Ectodermal cell (in vitro differentiated cells): Measurements from ENCODE around the gene APOA4.
"Not testable (repeated sequence)": the region's sequence is repeated elsewhere in the genome, so short reads cannot be mapped to it uniquely, and the experiment has no call there.

Experiments used
- H3K27ac ChIP-seq: 2 replicates; pipeline ENCODE4 v1.7.0; 2013; ENCODE audit warnings: mild to moderate bottlenecking, low read depth, low read length; ENCODE audit not compliant: insufficient read depth, poor library complexity, severe bottlenecking
- H3K27me3 ChIP-seq: 2 replicates; pipeline ENCODE4 v1.7.0; 2013; ENCODE audit warnings: mild to moderate bottlenecking, low read length; ENCODE audit not compliant: insufficient read depth, control insufficient read depth, poor library complexity, severe bottlenecking
- H3K36me3 ChIP-seq: one replicate; pipeline ENCODE4 v1.7.0; 2013; ENCODE audit warnings: low read length; ENCODE audit not compliant: control insufficient read depth, insufficient read depth
- H3K4me1 ChIP-seq: one replicate; pipeline ENCODE4 v1.7.0; 2013; ENCODE audit warnings: low read length; ENCODE audit not compliant: control insufficient read depth, insufficient read depth
- H3K4me3 ChIP-seq: 2 replicates; pipeline ENCODE4 v1.7.0; 2013; ENCODE audit warnings: low read depth, low read length, control low read depth; ENCODE audit not compliant: insufficient read depth
- H3K9me3 ChIP-seq: 2 replicates; pipeline ENCODE4 v1.7.0; 2013; ENCODE audit warnings: mild to moderate bottlenecking, low read length, moderate library complexity; ENCODE audit not compliant: control insufficient read depth
- WGBS, 2 experiments: methylation state at CpG; one replicate each; pipeline ENCODE4 v1.1.7; 2013; ENCODE audit warnings: missing lambda C conversion rate in 2 of 2; 5-methylcytosine and 5-hydroxymethylcytosine counted together

The APOA4 gene

GRCh38 chr11:116838321-116839084 lies 15.4 kb upstream of the APOA4 start:
- 91 to 93% methylated on average over 6 of the region's 6 CpGs for WGBS, 2 experiments
- no peaks in the 10 kb centered on the region for H3K36me3 ChIP-seq
- H3K9me3 ChIP-seq, result no peaks in the 10 kb centered on the region
- H3K4me3 ChIP-seq, result no peak overlapping the region
- no peak overlapping the region for H3K27ac ChIP-seq
- H3K27me3 ChIP-seq, result peaks cover 12% of the 10 kb centered on the region
- H3K4me1 ChIP-seq, result peaks cover 23% of the 10 kb centered on the region

GRCh38 chr11:116837231-116838091 lies 14.4 kb upstream of the APOA4 start, which contains the start of gene APOA1:
TSS of gene APOA1 (minus strand) at chr11:116837622. CDS start at chr11:116837387, 235 bp downstream.
- peaks cover 12% of the 10 kb centered on the region for H3K27me3 ChIP-seq
- H3K27ac ChIP-seq, result no peak within 1 kb of the TSS
- H3K9me3 ChIP-seq, result no peaks in the 10 kb centered on the region
- peaks cover 23% of the 10 kb centered on the region for H3K4me1 ChIP-seq
- H3K36me3 ChIP-seq, result no peaks in the 10 kb centered on the region
- H3K4me3 ChIP-seq, result no peak within 1 kb of the TSS
- 68 to 71% methylated on average over 18 to 19 of the region's 19 CpGs for WGBS, 2 experiments

GRCh38 chr11:116836632-116836991 lies 13.5 kb upstream of the APOA4 start:
- Histone ChIP-seq H3K4me3 (no peak overlapping the region), H3K4me1 (peaks cover 23% of the 10 kb centered on the region)
- 95 to 96% methylated on average over 7 of the region's 7 CpGs for WGBS, 2 experiments

GRCh38 chr11:116835791-116836631 lies 12.9 kb upstream of the APOA4 start:
- H3K4me1 ChIP-seq, result peaks cover 23% of the 10 kb centered on the region
- peak overlapping the region; percentile 36 for H3K4me3 ChIP-seq
- H3K9me3 ChIP-seq, result no peaks in the 10 kb centered on the region
- no peaks in the 10 kb centered on the region for H3K36me3 ChIP-seq
- WGBS, 2 experiments, result 16 to 17% methylated on average over 57 of the region's 57 CpGs
- H3K27ac ChIP-seq, result no peak overlapping the region
- peaks cover 12% of the 10 kb centered on the region for H3K27me3 ChIP-seq

More at GRCh38 chr11:116836632-116836991, 13.5 kb upstream of the APOA4 start:
- Histone ChIP-seq H3K27ac (no peak overlapping the region), H3K9me3 (no peaks in the 10 kb centered on the region), H3K27me3 (peaks cover 12% of the 10 kb centered on the region), H3K36me3 (no peaks in the 10 kb centered on the region)

- WGBS, 2 experiments, result 61 to 65% methylated on average over 28 of the region's 28 CpGs
These were observed 12.1 kb upstream of the APOA4 start for GRCh38 chr11:116835042-116835772.

GRCh38 chr11:116834535-116835041 lies 11.5 kb upstream of the APOA4 start:
- not testable (repeated sequence) for H3K27ac ChIP-seq, H3K4me3 ChIP-seq
- 79 to 80% methylated on average over 13 of the region's 13 CpGs for WGBS, 2 experiments

More at GRCh38 chr11:116835042-116835772, 12.1 kb upstream of the APOA4 start:
- Histone ChIP-seq H3K9me3 (no peaks in the 10 kb centered on the region), H3K4me3 (peak overlapping the region; percentile 36), H3K27ac (no peak overlapping the region), H3K27me3 (peaks cover 12% of the 10 kb centered on the region), H3K4me1 (peaks cover 20% of the 10 kb centered on the region), H3K36me3 (no peaks in the 10 kb centered on the region)

GRCh38 chr11:116833816-116834534 lies 10.9 kb upstream of the APOA4 start:
- H3K27ac ChIP-seq, result no peak overlapping the region
- 93 to 95% methylated on average over 14 of the region's 14 CpGs for WGBS, 2 experiments

More at GRCh38 chr11:116834535-116835041, 11.5 kb upstream of the APOA4 start:
- Histone ChIP-seq H3K27me3 (peaks cover 12% of the 10 kb centered on the region), H3K4me1 (peaks cover 17% of the 10 kb centered on the region)
- not testable (repeated sequence) for H3K36me3 ChIP-seq, H3K9me3 ChIP-seq

GRCh38 chr11:116833491-116833815 lies 10.3 kb upstream of the APOA4 start:
- 94 to 97% methylated on average over 10 of the region's 10 CpGs for WGBS, 2 experiments
- H3K4me1 ChIP-seq, result peaks cover 26% of the 10 kb centered on the region
- no peaks in the 10 kb centered on the region for H3K36me3 ChIP-seq
- H3K9me3 ChIP-seq, result no peaks in the 10 kb centered on the region
- H3K27me3 ChIP-seq, result peaks cover 12% of the 10 kb centered on the region
- H3K27ac ChIP-seq, result no peak overlapping the region
- no peak overlapping the region for H3K4me3 ChIP-seq

More at GRCh38 chr11:116833816-116834534, 10.9 kb upstream of the APOA4 start:
- Histone ChIP-seq H3K4me1 (peaks cover 21% of the 10 kb centered on the region), H3K36me3 (no peaks in the 10 kb centered on the region), H3K4me3 (no peak overlapping the region), H3K27me3 (peaks cover 12% of the 10 kb centered on the region), H3K9me3 (no peaks in the 10 kb centered on the region)
